ES-I3 (cell line): ENCODE data around the gene FCRL3.

Source experiments
- H3K36me3 ChIP-seq: 2 replicates; pipeline ENCODE4 v1.6.1; 2013; ENCODE audit warnings: mild to moderate bottlenecking, low read length, control low read depth, moderate library complexity; ENCODE audit not compliant: insufficient read depth
- H3K4me1 ChIP-seq: 2 replicates; pipeline ENCODE4 v1.6.1; 2013; ENCODE audit warnings: mild to moderate bottlenecking, control low read depth, low read length; ENCODE audit not compliant: insufficient read depth
- H3K9ac ChIP-seq: 2 replicates; pipeline ENCODE4 v1.6.1; 2013; ENCODE audit warnings: low read depth, mild to moderate bottlenecking, low read length, moderate library complexity
- H3K9me3 ChIP-seq: 2 replicates; pipeline ENCODE4 v1.6.1; 2013; ENCODE audit warnings: mild to moderate bottlenecking, low read length, moderate library complexity; ENCODE audit not compliant: control insufficient read depth, insufficient read depth

Gene FCRL3

DNA sequence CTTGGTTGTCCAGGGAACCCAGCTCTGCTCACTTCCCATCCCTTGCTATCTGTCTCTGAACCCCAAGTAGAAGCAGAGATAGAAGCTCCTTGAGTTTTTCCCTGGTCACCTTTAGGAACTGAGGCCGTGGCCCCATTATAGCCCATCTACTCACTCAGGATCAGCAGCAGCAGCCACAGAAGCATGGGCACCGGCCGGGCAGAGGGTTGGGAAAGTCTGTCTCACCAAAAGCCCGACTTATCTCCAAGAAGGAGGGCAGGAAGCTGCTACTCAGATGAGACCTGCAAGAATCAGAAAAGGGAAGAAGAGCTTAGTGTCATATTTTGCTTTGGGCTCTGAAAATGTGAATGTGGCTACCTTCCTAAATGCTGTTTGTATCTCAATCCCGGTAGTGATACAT, 264 bp downstream of the FCRL3 start:
- no peaks in the 10 kb centered on the region for H3K36me3 ChIP-seq
- no peaks in the 10 kb centered on the region for H3K9me3 ChIP-seq
- H3K9ac ChIP-seq: no peak overlapping the region
- H3K4me1 ChIP-seq: peaks cover 11% of the 10 kb centered on the region; the same call in 1 of the 2 replicates

- H3K9me3 ChIP-seq: no peaks in the 10 kb centered on the region
- H3K36me3 ChIP-seq: no peaks in the 10 kb centered on the region
- H3K4me1 ChIP-seq: peaks cover 11% of the 10 kb centered on the region; the same call in 1 of the 2 replicates
- no peak overlapping the region for H3K9ac ChIP-seq
These were observed 2.6 kb downstream of the FCRL3 start for GRCh38 chr1:157697781-157698569.

GRCh38 chr1:157696966-157697628, 3.5 kb downstream of the FCRL3 start:
- Histone ChIP-seq H3K9ac (no peak overlapping the region), H3K36me3 (no peaks in the 10 kb centered on the region), H3K4me1 (peaks cover 11% of the 10 kb centered on the region; the same call in 1 of the 2 replicates), H3K9me3 (no peaks in the 10 kb centered on the region)

GRCh38 chr1:157695417-157695816, 5.2 kb downstream of the FCRL3 start:
- Histone ChIP-seq H3K36me3 (no peaks in the 10 kb centered on the region), H3K9me3 (no peaks in the 10 kb centered on the region), H3K4me1 (peaks cover 11% of the 10 kb centered on the region; the same call in 1 of the 2 replicates), H3K9ac (no peak overlapping the region)

GRCh38 chr1:157691285-157691920, 9.2 kb downstream of the FCRL3 start:
- Histone ChIP-seq H3K9me3 (no peaks in the 10 kb centered on the region), H3K36me3 (no peaks in the 10 kb centered on the region), H3K4me1 (no peaks in the 10 kb centered on the region), H3K9ac (no peak overlapping the region)

- Histone ChIP-seq H3K9me3 (no peaks in the 10 kb centered on the region), H3K9ac (no peak overlapping the region), H3K36me3 (no peaks in the 10 kb centered on the region), H3K4me1 (no peaks in the 10 kb centered on the region)
These were observed 17.7 kb downstream of the FCRL3 start for GRCh38 chr1:157682710-157683437.

DNA sequence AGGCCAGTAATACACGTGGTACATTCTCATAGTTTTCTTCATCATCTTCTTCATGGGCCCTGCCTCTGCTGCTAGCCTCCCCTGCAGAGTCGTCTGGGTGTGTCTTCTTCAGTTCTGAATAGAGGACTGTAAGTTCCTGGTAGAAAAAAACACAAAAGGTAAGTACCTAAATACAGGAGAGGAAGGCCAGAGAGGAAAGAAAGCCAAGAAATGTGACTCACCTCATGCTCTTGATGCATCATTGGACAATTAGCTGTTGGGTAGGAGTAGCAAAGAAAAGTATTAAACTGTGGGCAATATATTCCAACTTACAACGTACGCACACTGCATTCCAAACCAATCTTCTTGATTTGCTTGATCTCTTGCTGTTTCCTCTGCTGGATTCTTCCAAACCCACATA, 21.8 kb downstream of the FCRL3 start:
- Histone ChIP-seq H3K4me1 (no peaks in the 10 kb centered on the region), H3K9me3 (peaks cover 5% of the 10 kb centered on the region), H3K9ac (no peak overlapping the region), H3K36me3 (no peaks in the 10 kb centered on the region)

DNA sequence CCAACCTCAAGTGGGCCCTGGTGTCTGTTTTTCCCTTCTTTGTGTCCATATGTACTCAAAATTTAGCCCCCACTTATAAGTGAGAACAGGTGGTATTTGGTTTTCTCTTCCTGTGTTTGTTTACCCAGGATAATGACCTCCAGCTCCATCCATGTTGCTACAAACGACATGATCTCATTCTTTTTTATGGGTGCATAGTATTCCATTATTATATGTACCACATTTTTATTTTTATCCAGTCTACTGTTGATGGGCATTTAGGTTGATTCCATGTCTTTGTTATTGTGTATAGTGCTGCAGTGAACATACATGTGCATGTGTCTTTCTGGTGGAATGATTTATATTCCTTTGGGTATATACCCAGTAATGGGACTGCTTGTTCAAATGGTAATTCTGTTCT, 27.6 kb downstream of the FCRL3 start:
- H3K36me3 ChIP-seq: no peaks in the 10 kb centered on the region
- H3K4me1 ChIP-seq: no peaks in the 10 kb centered on the region
- no peak overlapping the region for H3K9ac ChIP-seq
- peaks cover 5% of the 10 kb centered on the region for H3K9me3 ChIP-seq

DNA sequence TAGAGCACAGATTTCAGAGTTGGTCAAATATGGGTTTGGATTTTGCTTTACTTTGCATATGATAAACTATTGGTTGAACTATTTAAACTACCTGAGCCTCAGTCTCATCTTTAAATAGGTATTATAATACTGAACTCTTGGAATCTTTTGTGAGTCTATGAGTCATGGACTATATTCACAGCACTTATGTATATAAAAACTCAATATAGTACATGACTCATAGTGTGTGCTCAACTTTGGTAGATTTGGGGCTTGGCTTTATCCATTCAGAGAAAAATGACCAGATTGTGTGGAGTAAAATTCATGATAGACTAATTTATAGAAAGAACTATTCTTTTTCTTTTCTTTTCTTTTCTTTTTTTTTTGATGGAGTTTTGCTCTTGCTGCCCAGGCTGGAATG, 28.7 kb downstream of the FCRL3 start:
- peaks cover 5% of the 10 kb centered on the region for H3K9me3 ChIP-seq
- no peak overlapping the region for H3K9ac ChIP-seq
- H3K4me1 ChIP-seq: no peaks in the 10 kb centered on the region
- no peaks in the 10 kb centered on the region for H3K36me3 ChIP-seq

GRCh38 chr1:157659576-157660247, 40.9 kb downstream of the FCRL3 start:
- H3K4me1 ChIP-seq: no peaks in the 10 kb centered on the region
- H3K9me3 ChIP-seq: no peaks in the 10 kb centered on the region
- no peak overlapping the region for H3K9ac ChIP-seq
- H3K36me3 ChIP-seq: no peaks in the 10 kb centered on the region

DNA sequence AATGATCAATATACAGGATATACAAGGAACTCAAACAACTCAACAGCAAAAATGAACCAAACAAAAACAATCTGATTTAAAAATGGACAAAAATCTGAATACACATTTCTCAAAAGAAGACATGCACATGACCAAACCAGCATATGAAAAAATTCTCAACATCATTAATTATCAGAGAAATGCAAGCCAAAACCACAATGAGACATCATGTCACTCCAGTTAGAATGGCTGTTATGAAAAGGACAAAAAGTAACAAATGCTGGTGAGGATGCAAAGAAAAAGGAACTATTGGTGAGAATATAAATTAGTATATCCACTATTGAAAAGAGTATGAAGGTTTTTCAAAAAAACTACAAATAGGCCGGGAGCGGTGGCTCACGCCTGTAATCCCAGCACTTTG, 42.0 kb downstream of the FCRL3 start:
- no peaks in the 10 kb centered on the region for H3K9me3 ChIP-seq
- no peaks in the 10 kb centered on the region for H3K4me1 ChIP-seq
- no peaks in the 10 kb centered on the region for H3K36me3 ChIP-seq
- no peak overlapping the region for H3K9ac ChIP-seq

- no peaks in the 10 kb centered on the region for H3K4me1 ChIP-seq
- no peaks in the 10 kb centered on the region for H3K36me3 ChIP-seq
- no peak overlapping the region for H3K9ac ChIP-seq
- H3K9me3 ChIP-seq: no peaks in the 10 kb centered on the region
These were observed 47.1 kb downstream of the FCRL3 start for GRCh38 chr1:157653494-157653873.

- H3K4me1 ChIP-seq: no peaks in the 10 kb centered on the region
- H3K9ac ChIP-seq: no peak overlapping the region
- H3K9me3 ChIP-seq: no peaks in the 10 kb centered on the region
- no peaks in the 10 kb centered on the region for H3K36me3 ChIP-seq
These were observed 47.6 kb downstream of the FCRL3 start for GRCh38 chr1:157652859-157653493.
